Astrocyte of the hippocampus (primary cell): ENCODE data around the gene TMEM72.

ENCODE experiments used
- DNase-seq: peaks from one replicate; pipeline ENCODE4 v3.0.0; 2011; ENCODE audit warnings: low read depth, low spot score

Gene TMEM72

GRCh38 chr10:44978570-44979280 is 67.6 kb downstream of the TMEM72 start, which contains the start of gene DEPP1:
Gene DEPP1, minus strand, starts transcription at chr10:44978809. Its CDS starts 779 bp downstream, at chr10:44978030.
- peak; percentile 96 for DNase-seq

- no peak for DNase-seq
Measured at GRCh38 chr10:44979281-44980191, 68.4 kb downstream of the TMEM72 start.

- DNase-seq = peak; percentile 32
Measured at GRCh38 chr10:44980309-44981171, 69.4 kb downstream of the TMEM72 start.

- peak; percentile 89 for DNase-seq
Measured at GRCh38 chr10:44981172-44982113, 70.3 kb downstream of the TMEM72 start.

GRCh38 chr10:44982114-44982460 is 71.0 kb downstream of the TMEM72 start:
- DNase-seq = peak; percentile 58

GRCh38 chr10:44982496-44982895 is 71.4 kb downstream of the TMEM72 start:
- no peak for DNase-seq

- DNase-seq = no peak
Measured at GRCh38 chr10:44983066-44983894, 72.1 kb downstream of the TMEM72 start.

- no peak for DNase-seq
Measured at GRCh38 chr10:44983895-44984278, 72.8 kb downstream of the TMEM72 start.

- DNase-seq = no peak
Measured at GRCh38 chr10:44984671-44985101, 73.5 kb downstream of the TMEM72 start.

- DNase-seq = peak; percentile 47
Measured at GRCh38 chr10:44985175-44985681, 74.1 kb downstream of the TMEM72 start.

- DNase-seq = no peak
Measured at GRCh38 chr10:44986179-44986578, 75.0 kb downstream of the TMEM72 start.
